ENCODE measurements around the gene DUOXA2. TPM values are rescaled to one million over a fixed set of nuclear protein-coding genes. Genes with fewer than 3 reads are reported as not detected.
"Not testable (repeated sequence)": the region's sequence is repeated elsewhere in the genome, so short reads cannot be mapped to it uniquely, and the experiment has no call there.

Gene DUOXA2
- polyA plus RNA-seq (ENCODE audit: low read depth in 6 of 6): not detected

DNA sequence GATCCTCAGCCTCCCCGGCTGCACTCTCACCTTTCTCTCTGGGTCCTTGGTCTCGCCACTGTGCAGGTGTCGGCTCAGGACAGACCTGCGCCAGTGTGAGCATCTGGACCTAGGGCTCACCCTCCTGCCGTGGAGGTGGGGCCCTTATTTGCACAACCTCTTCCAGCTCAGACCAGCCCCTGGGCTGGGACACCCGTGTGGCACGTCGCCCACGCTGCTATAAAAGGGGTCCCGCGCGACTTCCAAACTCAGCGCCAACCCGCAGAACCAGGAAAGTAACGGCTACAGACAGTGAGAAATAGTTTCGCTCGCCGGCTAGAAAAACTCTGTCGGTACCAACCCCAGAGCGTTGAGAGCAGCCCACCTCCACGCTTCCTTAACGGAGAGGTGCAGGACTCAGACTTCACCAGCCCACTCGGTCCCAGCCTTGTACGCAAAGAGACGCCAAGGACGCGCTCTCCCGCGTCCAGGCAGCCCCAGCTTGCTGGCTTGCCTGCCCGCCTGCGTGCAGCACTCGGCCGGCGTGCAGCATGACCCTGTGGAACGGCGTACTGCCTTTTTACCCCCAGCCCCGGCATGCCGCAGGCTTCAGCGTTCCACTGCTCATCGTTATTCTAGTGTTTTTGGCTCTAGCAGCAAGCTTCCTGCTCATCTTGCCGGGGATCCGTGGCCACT lies at the start of gene DUOXA2, which contains the start of gene DUOX2:
Gene DUOXA2 (plus strand): TSS at position 251 of the 675 bp plus-strand sequence. CDS start 280 bp downstream, at position 531.
Gene DUOX2 (minus strand): TSS at position 97 of the 675 bp plus-strand sequence. CDS start 761 bp downstream, outside the sequence.
- H3K27ac Mint-ChIP-seq: peak within 1 kb of the TSS in 5 of 6 donors; percentile 53 to 79 (median 68)
- no peak for DNase-seq
- no peak for ATAC-seq (ENCODE audit: low read depth in 2 of 2)
- H3K27me3 Mint-ChIP-seq: peaks cover 75 to 92% (median 85%) of the 10 kb centered on the region in 3 donors
- peak within 1 kb of the TSS; percentile 66 to 90 (median 80) for H3K4me3 Mint-ChIP-seq
- peaks cover 0 to 8% of the 10 kb centered on the region in 2 donors for H3K36me3 Mint-ChIP-seq
- H3K4me1 Mint-ChIP-seq: peaks cover 48 to 69% (median 63%) of the 10 kb centered on the region in 3 donors
- H3K9me3 Mint-ChIP-seq: peaks cover 0 to 3% (median 0%) of the 10 kb centered on the region in 7 donors

GRCh38 chr15:45064386-45064785 lies 49.7 kb upstream of the DUOXA2 start:
- no peak overlapping the region for H3K27ac Mint-ChIP-seq
- peaks cover 0 to 2% (median 0%) of the 10 kb centered on the region in 7 donors for H3K9me3 Mint-ChIP-seq
- peaks cover 9 to 14% (median 10%) of the 10 kb centered on the region in 3 donors for H3K4me1 Mint-ChIP-seq
- no peaks in the 10 kb centered on the region for H3K27me3 Mint-ChIP-seq
- DNase-seq (no peak), ATAC-seq (ENCODE audit: low read depth in 2 of 2) (no peak)
- peaks cover 5 to 14% of the 10 kb centered on the region in 2 donors for H3K36me3 Mint-ChIP-seq
- H3K4me3 Mint-ChIP-seq: no peak overlapping the region

GRCh38 chr15:45069942-45070360 lies 44.2 kb upstream of the DUOXA2 start:
- not testable (repeated sequence) for H3K4me3 Mint-ChIP-seq; H3K27me3 Mint-ChIP-seq; H3K36me3 Mint-ChIP-seq; ATAC-seq (ENCODE audit: low read depth in 2 of 2); H3K9me3 Mint-ChIP-seq; H3K4me1 Mint-ChIP-seq; DNase-seq
- H3K27ac Mint-ChIP-seq: peak overlapping the region in 1 of 6 donors; percentile 37

DNA sequence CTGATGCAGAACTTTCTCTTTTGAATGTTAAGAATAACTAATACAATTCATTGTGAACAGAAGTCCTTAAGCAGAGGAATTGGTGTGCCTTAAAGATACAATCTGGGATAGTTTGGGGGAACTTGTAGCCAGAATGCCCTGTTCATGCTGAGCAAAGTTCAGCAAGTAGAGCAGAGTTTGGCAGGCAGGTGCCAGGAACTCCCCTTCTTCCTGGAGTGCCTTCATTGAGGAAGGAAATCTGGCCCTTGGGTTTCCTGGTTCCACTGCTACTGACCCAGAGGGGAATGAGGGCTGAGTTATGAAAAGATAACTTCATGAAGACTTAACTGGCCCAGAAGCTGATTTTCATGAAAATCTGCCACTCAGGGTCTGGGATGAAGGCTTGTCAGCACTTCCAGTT lies 40.5 kb upstream of the DUOXA2 start:
- not testable (repeated sequence) for H3K9me3 Mint-ChIP-seq; H3K4me1 Mint-ChIP-seq; H3K27ac Mint-ChIP-seq; H3K4me3 Mint-ChIP-seq; H3K27me3 Mint-ChIP-seq; H3K36me3 Mint-ChIP-seq; DNase-seq; ATAC-seq (ENCODE audit: low read depth in 2 of 2)

DNA sequence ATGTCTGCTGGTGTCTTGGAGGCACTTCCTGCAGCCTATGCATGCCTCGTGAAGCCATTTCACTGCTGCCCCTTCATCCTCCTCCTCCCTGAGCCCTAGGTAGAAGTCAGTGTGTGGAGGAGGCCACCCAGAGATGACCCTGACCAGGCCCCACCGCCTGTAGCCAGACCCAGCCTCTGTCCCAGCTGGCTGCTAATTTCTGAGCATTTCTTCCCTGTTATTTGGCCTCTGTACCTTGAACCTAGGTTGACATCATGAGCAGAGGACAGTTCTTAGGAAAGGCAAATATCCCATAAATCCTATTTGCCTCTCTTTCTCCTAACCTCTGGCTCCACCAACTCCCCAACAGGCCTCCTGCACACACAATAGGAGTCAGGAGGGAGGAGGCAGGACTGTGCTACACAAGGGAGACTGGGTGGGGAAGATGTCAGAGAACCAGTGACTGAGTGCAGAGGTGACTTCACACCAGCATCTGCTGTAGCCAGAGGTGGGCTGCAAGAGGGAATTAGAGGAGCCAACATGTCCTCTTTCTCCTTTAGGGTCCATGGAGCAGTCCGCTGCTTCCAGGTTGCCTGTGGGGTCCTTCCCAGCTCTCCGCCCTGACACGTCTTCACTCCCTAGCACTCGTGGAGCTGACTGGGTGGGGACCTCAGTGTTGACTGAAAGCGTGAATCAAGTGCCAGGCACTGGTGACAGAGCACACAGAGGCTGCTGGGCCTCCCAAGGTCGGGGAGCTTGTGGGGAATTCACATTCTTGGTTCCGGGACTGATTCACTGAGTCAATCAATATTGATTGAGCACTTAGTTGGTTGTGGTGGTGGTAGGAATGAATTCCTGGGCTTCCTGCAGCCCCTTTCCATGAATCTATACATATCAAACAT lies 38.4 kb upstream of the DUOXA2 start:
- not testable (repeated sequence) for ATAC-seq (ENCODE audit: low read depth in 2 of 2)

DNA sequence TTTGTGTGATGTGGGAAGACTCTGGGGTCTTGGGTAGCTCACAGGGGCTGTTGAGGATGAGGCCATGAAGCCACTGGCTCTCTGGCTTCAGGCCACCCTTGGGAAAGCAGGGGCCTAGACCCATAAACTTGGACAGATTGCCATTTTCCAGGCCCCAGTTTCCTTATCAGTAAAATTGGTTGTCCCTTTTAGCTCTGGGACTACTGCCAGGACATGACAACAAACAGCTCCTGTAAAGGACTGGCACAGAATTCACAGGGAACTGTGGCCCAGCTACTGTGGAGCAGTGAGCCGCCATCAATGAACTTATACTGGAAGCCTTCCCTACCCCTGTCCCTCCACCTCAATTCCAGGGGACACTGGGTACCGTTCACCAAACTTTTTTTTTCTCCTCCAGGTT lies 36.7 kb upstream of the DUOXA2 start:
- not testable (repeated sequence) for H3K9me3 Mint-ChIP-seq; H3K27me3 Mint-ChIP-seq; ATAC-seq (ENCODE audit: low read depth in 2 of 2); H3K36me3 Mint-ChIP-seq; DNase-seq; H3K4me1 Mint-ChIP-seq; H3K4me3 Mint-ChIP-seq
- H3K27ac Mint-ChIP-seq: peak overlapping the region in 1 of 6 donors; percentile 57

More for the DNA sequence above, 38.4 kb upstream of the DUOXA2 start:
- not testable (repeated sequence) for H3K27me3 Mint-ChIP-seq, H3K4me3 Mint-ChIP-seq, H3K36me3 Mint-ChIP-seq, H3K27ac Mint-ChIP-seq, H3K9me3 Mint-ChIP-seq, DNase-seq, H3K4me1 Mint-ChIP-seq

DNA sequence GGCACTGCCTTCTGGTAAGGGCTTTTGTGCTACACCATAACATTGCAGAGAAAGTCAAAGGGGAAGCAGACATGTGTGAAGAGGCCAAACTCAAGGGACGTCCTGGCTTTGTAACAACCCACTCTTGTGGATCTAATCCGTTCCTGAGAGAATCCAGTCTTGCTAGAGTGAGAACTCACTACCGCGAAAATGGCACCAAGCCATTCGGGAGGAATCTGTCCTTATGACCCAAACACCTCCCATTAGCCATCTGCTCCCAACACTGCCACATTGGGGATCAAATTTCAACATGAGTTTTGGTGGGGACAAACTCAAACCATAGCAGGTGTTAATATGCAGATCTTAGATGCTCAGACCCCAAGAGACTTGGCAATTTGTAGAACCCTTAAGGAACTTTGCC lies 34.9 kb upstream of the DUOXA2 start:
- not testable (repeated sequence) for H3K36me3 Mint-ChIP-seq; H3K4me1 Mint-ChIP-seq; DNase-seq; ATAC-seq (ENCODE audit: low read depth in 2 of 2); H3K9me3 Mint-ChIP-seq; H3K4me3 Mint-ChIP-seq; H3K27ac Mint-ChIP-seq
- H3K27me3 Mint-ChIP-seq: peaks cover under 1 to 16% (median 14%) of the 10 kb centered on the region in 3 donors

- H3K9me3 Mint-ChIP-seq; DNase-seq; H3K4me3 Mint-ChIP-seq; H3K4me1 Mint-ChIP-seq; H3K36me3 Mint-ChIP-seq; ATAC-seq (ENCODE audit: low read depth in 2 of 2): not testable (repeated sequence)
- peaks cover 3 to 21% (median 19%) of the 10 kb centered on the region in 3 donors for H3K27me3 Mint-ChIP-seq
- peak overlapping the region in 2 of 6 donors; percentile 21 to 87 for H3K27ac Mint-ChIP-seq
These were observed 34.4 kb upstream of the DUOXA2 start for GRCh38 chr15:45079628-45080246.

- not testable (repeated sequence) for H3K9me3 Mint-ChIP-seq; ATAC-seq (ENCODE audit: low read depth in 2 of 2); H3K4me1 Mint-ChIP-seq; DNase-seq; H3K36me3 Mint-ChIP-seq; H3K4me3 Mint-ChIP-seq
- peak overlapping the region in 1 of 6 donors; percentile 51 for H3K27ac Mint-ChIP-seq
- peaks cover 3 to 21% (median 20%) of the 10 kb centered on the region in 3 donors for H3K27me3 Mint-ChIP-seq
These were observed 33.5 kb upstream of the DUOXA2 start for GRCh38 chr15:45080593-45080992.

- not testable (repeated sequence) for H3K9me3 Mint-ChIP-seq; H3K4me1 Mint-ChIP-seq; H3K4me3 Mint-ChIP-seq; DNase-seq; ATAC-seq (ENCODE audit: low read depth in 2 of 2); H3K27ac Mint-ChIP-seq; H3K36me3 Mint-ChIP-seq
- H3K27me3 Mint-ChIP-seq: peaks cover 8 to 27% (median 26%) of the 10 kb centered on the region in 3 donors
These were observed 31.7 kb upstream of the DUOXA2 start for GRCh38 chr15:45082412-45082811.

GRCh38 chr15:45083223-45083622 lies 30.9 kb upstream of the DUOXA2 start:
- peaks cover 14 to 27% (median 27%) of the 10 kb centered on the region in 3 donors for H3K27me3 Mint-ChIP-seq
- no peaks in the 10 kb centered on the region for H3K36me3 Mint-ChIP-seq
- ATAC-seq (ENCODE audit: low read depth in 2 of 2): no peak
- no peak overlapping the region for H3K27ac Mint-ChIP-seq
- no peak overlapping the region for H3K4me3 Mint-ChIP-seq
- no peaks in the 10 kb centered on the region for H3K4me1 Mint-ChIP-seq
- DNase-seq: no peak
- H3K9me3 Mint-ChIP-seq: no peaks in the 10 kb centered on the region

DNA sequence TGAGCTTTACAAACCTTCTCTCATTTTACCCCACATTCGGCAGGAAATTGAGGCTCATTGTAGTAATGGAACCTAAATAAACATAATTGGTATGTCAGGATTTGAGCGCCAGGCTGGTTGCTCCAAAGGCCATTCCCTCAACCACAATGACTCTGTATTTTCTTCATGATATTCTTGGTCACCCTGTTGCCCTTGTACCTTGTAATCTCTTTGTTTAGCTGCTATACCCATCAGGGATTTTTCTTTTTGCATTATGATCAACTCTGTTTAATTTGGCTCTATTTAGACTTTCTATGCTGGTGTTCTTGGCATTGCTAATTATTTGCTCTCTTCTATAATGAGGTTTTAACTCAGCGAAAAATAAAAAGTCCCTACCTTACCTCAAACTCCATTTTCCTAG lies 30.0 kb upstream of the DUOXA2 start:
- ATAC-seq (ENCODE audit: low read depth in 2 of 2) (no peak), DNase-seq (no peak)
- Mint-ChIP-seq H3K4me3 (no peak overlapping the region), H3K27ac (peak overlapping the region in 1 of 6 donors; percentile 38), H3K27me3 (peaks cover 14 to 34% (median 32%) of the 10 kb centered on the region in 3 donors), H3K9me3 (no peaks in the 10 kb centered on the region), H3K4me1 (no peaks in the 10 kb centered on the region), H3K36me3 (no peaks in the 10 kb centered on the region)

DNA sequence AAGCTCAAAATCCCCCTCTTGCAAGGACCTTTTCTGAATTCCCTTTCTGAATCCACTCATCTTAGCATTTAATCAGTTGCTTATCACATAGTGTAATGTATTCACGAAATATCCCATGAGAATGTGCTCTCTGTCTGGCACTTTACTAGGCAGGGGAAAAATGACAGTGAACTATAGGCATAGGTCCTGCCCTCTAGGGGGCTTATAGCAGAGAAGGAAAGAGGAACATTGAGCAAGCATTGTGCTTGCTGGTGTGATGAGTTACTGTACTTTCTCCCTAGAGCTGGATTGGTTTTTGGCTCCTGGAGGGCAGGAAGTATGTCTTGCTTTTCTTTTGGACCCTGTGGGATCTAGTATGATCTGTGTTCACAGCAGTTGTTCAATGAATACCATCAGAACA lies 26.6 kb upstream of the DUOXA2 start:
- H3K4me1 Mint-ChIP-seq: no peaks in the 10 kb centered on the region

More for the DNA sequence above, 26.6 kb upstream of the DUOXA2 start:
- Mint-ChIP-seq H3K4me3 (no peak overlapping the region), H3K27me3 (peaks cover 24 to 64% (median 53%) of the 10 kb centered on the region in 3 donors), H3K27ac (no peak overlapping the region), H3K36me3 (no peaks in the 10 kb centered on the region), H3K9me3 (no peaks in the 10 kb centered on the region)
- ATAC-seq (ENCODE audit: low read depth in 2 of 2): peak; percentile 49 to 58
- no peak for DNase-seq

All from naive B cell (primary cell).